ENCODE results near the gene CHRNA9. TPM values are rescaled to one million over a fixed set of nuclear protein-coding genes. Genes with fewer than 3 reads are reported as not detected.
A peak's percentile ranks its signal among the peaks of the same experiment; 100 is the strongest.

Gene CHRNA9
- total and polyA plus RNA-seq, 2 experiments from 2014 or later, result 0.58 to 5.7 TPM

DNA sequence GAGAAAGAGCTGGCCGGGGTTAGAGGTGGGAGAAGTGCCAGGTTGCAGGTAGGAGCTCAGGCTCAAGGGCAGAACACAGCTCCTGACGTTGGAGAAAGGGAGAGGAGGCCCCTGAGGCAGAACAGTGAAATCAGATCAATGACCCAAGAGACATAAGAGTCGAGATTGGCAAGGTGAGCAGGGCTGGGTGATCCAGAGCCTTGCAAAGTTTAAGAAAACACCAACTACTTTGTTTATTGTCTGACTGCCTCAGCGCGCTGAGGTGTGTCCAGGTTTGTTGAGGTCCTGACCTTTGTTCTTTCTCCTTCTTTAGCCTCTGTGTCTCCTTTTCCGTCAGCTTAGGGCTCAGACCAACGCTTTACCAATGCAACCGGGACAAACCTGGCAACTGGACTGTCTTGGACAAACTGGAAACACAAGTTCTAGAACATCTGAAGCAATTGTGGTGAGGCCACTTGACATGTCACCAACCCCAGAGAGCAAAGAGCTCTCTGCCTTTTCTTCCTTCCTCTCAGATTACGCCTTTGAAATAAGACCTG, 28.3 kb downstream of the CHRNA9 start (continued):
- no peak for TF ChIP-seq REST (IDR thresholded peaks at IDR 0.05; ENCODE audit: unreplicated experiment)
- no peak for TF ChIP-seq ZNF331 (CRISPR knock-in tag; IDR thresholded peaks at IDR 0.05; ENCODE audit: low read depth)
- no peak for TF ChIP-seq EZH2phosphoT487 (IDR thresholded peaks at IDR 0.05; ENCODE audit: unreplicated experiment)
- TF ChIP-seq CREB1 (CRISPR knock-in tag; IDR thresholded peaks at IDR 0.05; ENCODE audit: low read depth), result no peak
- TF ChIP-seq, protein P1, sequence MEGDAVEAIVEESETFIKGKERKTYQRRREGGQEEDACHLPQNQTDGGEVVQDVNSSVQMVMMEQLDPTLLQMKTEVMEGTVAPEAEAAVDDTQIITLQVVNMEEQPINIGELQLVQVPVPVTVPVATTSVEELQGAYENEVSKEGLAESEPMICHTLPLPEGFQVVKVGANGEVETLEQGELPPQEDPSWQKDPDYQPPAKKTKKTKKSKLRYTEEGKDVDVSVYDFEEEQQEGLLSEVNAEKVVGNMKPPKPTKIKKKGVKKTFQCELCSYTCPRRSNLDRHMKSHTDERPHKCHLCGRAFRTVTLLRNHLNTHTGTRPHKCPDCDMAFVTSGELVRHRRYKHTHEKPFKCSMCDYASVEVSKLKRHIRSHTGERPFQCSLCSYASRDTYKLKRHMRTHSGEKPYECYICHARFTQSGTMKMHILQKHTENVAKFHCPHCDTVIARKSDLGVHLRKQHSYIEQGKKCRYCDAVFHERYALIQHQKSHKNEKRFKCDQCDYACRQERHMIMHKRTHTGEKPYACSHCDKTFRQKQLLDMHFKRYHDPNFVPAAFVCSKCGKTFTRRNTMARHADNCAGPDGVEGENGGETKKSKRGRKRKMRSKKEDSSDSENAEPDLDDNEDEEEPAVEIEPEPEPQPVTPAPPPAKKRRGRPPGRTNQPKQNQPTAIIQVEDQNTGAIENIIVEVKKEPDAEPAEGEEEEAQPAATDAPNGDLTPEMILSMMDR (conservative IDR thresholded peaks at IDR 0.05; ENCODE audit: low read depth in 2 of 2), result no peak
- no peak for TF ChIP-seq ETS1 (IDR thresholded peaks at IDR 0.05)
- TF ChIP-seq EZH2 (IDR thresholded peaks at IDR 0.05; ENCODE audit: low read depth, unreplicated experiment), result no peak
- no peak for TF ChIP-seq POLR2AphosphoS5 (IDR thresholded peaks at IDR 0.05; ENCODE audit: low read depth)
- TF ChIP-seq ZNF114 (CRISPR knock-in tag; IDR thresholded peaks at IDR 0.05), result no peak

GRCh38 chr4:40363945-40364344, 28.8 kb downstream of the CHRNA9 start:
- H3K27ac ChIP-seq (ENCODE audit: low read depth), result no peak overlapping the region
- Mint-ChIP-seq H3K9me3 (no peaks in the 10 kb centered on the region; the same call in 2 of the 3 replicates), H3K4me1 (peaks cover 7% of the 10 kb centered on the region; the same call in 1 of the 3 replicates), H3K36me3 (ENCODE audit: low read depth) (no peaks in the 10 kb centered on the region; the same call in 2 of the 3 replicates), H3K27ac (no peak overlapping the region), H3K27me3 (ENCODE audit: insufficient read depth, low read depth, poor library complexity) (peaks cover 3% of the 10 kb centered on the region), H3K4me3 (no peak overlapping the region)
- H3F3A ChIP-seq (replicated peaks; ENCODE audit: low read depth), result no peaks in the 10 kb centered on the region
- peaks cover 2% of the 10 kb centered on the region; the same call in 1 of the 2 replicates for H3K9me2 ChIP-seq (ENCODE audit: insufficient read depth)
- DNase-seq (ENCODE audit: low spot score) (no peak), ATAC-seq (no peak)
- no peaks in the 10 kb centered on the region for H3K79me2 ChIP-seq (replicated peaks; ENCODE audit: insufficient read depth)
- no peak overlapping the region for H3K4me2 ChIP-seq
- H2AFZ ChIP-seq, result peak overlapping the region; percentile 86
- H3K4me3 ChIP-seq, result no peak overlapping the region
- H4K20me1 ChIP-seq (replicated peaks; ENCODE audit: insufficient read depth), result no peaks in the 10 kb centered on the region
- no peaks in the 10 kb centered on the region for H3K36me3 ChIP-seq (ENCODE audit: insufficient read depth)
- no peaks in the 10 kb centered on the region for H3K27me3 ChIP-seq (ENCODE audit: insufficient read depth)
- peaks cover 5% of the 10 kb centered on the region; the same call in 1 of the 2 replicates for H3K4me1 ChIP-seq (ENCODE audit: insufficient read depth)
- TF ChIP-seq, protein P1 (conservative IDR thresholded peaks at IDR 0.05; ENCODE audit: low read depth in 2 of 2), result no peak
- TF ChIP-seq STAT1 (IDR thresholded peaks at IDR 0.05; ENCODE audit: unreplicated experiment), result no peak
- no peak for TF ChIP-seq ZNF331 (CRISPR knock-in tag; IDR thresholded peaks at IDR 0.05; ENCODE audit: low read depth)
- no peak for TF ChIP-seq NANOG (IDR thresholded peaks at IDR 0.05; ENCODE audit: borderline replicate concordance)
- TF ChIP-seq POLR2AphosphoS5 (IDR thresholded peaks at IDR 0.05; ENCODE audit: low read depth), result no peak
- TF ChIP-seq REST (IDR thresholded peaks at IDR 0.05; ENCODE audit: unreplicated experiment), result no peak
- TF ChIP-seq CREB1 (CRISPR knock-in tag; IDR thresholded peaks at IDR 0.05; ENCODE audit: low read depth), result no peak
- no peak for TF ChIP-seq EZH2 (IDR thresholded peaks at IDR 0.05; ENCODE audit: low read depth, unreplicated experiment)
- no peak for TF ChIP-seq ETS1 (IDR thresholded peaks at IDR 0.05)
